Chondrocyte (in vitro differentiated cells): ENCODE measurements around the gene BCL2L2. TPM values are rescaled to one million over a fixed set of nuclear protein-coding genes. Genes with fewer than 3 reads are reported as not detected.

ENCODE experiments used
- DNase-seq: peaks from one replicate; pipeline ENCODE4 v3.0.0; 2021; ENCODE audit warnings: mixed read lengths, low spot score
- H3K27ac Mint-ChIP-seq: one replicate; pipeline ENCODE4 v1.8.0; 2021; ENCODE audit warnings: mild to moderate bottlenecking, moderate library complexity, mixed read lengths; ENCODE audit not compliant: unreplicated experiment
- H3K27me3 Mint-ChIP-seq: 2 replicates; pipeline ENCODE4 v1.8.0; 2021; ENCODE audit warnings: low read depth, mixed read lengths
- H3K36me3 Mint-ChIP-seq: 2 replicates; pipeline ENCODE4 v1.8.0; 2021; ENCODE audit warnings: low read depth, mixed read lengths
- H3K4me1 Mint-ChIP-seq: 2 replicates; pipeline ENCODE4 v1.8.0; 2021; ENCODE audit warnings: low read depth, mild to moderate bottlenecking, mixed read lengths
- H3K4me3 Mint-ChIP-seq: one replicate; pipeline ENCODE4 v1.8.0; 2021; ENCODE audit warnings: mild to moderate bottlenecking, moderate library complexity, mixed read lengths; ENCODE audit not compliant: unreplicated experiment
- H3K9me3 Mint-ChIP-seq: 2 replicates; pipeline ENCODE4 v1.8.0; 2021; ENCODE audit warnings: low read depth, mixed read lengths
- CTCF ChIP-seq: fragments of 200-600 bp; sonication (generic); IDR thresholded peaks from 2 replicates; pipeline ENCODE4 v1.5.0; 2021; ENCODE audit warnings: antibody characterized with exemption, mild to moderate bottlenecking, moderate library complexity
- total RNA-seq: library from RNA; stranded (reverse); gene quantifications from 3 replicates; pipeline ENCODE4 v1.2.1, GENCODE V29; 2021

Gene BCL2L2
- total RNA-seq, 1 donor from 2014 or later = 21.8 TPM

- Mint-ChIP-seq H3K27ac (no peak overlapping the region), H3K4me1 (peaks cover 26% of the 10 kb centered on the region), H3K9me3 (no peaks in the 10 kb centered on the region), H3K27me3 (peaks cover 10% of the 10 kb centered on the region), H3K4me3 (no peak overlapping the region), H3K36me3 (peaks cover 1% of the 10 kb centered on the region)
- no peak for DNase-seq
- no peak for TF ChIP-seq CTCF
Observed at GRCh38 chr14:23297096-23297495, 9.5 kb upstream of the BCL2L2 start.

GRCh38 chr14:23297611-23298277 is 8.9 kb upstream of the BCL2L2 start:
- Mint-ChIP-seq H3K4me1 (peaks cover 29% of the 10 kb centered on the region), H3K27me3 (peaks cover 10% of the 10 kb centered on the region), H3K36me3 (peaks cover 1% of the 10 kb centered on the region), H3K27ac (no peak overlapping the region), H3K4me3 (no peak overlapping the region), H3K9me3 (no peaks in the 10 kb centered on the region)
- no peak for DNase-seq
- no peak for TF ChIP-seq CTCF

- Mint-ChIP-seq H3K27ac (peak overlapping the region; percentile 63), H3K9me3 (no peaks in the 10 kb centered on the region), H3K36me3 (peaks cover 1% of the 10 kb centered on the region), H3K4me3 (peak overlapping the region; percentile 19), H3K4me1 (peaks cover 30% of the 10 kb centered on the region), H3K27me3 (peaks cover 2% of the 10 kb centered on the region)
- peak; percentile 70 for TF ChIP-seq CTCF
- no peak for DNase-seq
Observed at GRCh38 chr14:23299211-23299957, 7.2 kb upstream of the BCL2L2 start.

- TF ChIP-seq CTCF = peak; percentile 14
- DNase-seq = no peak
- H3K36me3 Mint-ChIP-seq = peaks cover 1% of the 10 kb centered on the region
- H3K4me1 Mint-ChIP-seq = peaks cover 26% of the 10 kb centered on the region
- H3K27me3 Mint-ChIP-seq = no peaks in the 10 kb centered on the region
- peak overlapping the region; percentile 99 for H3K27ac Mint-ChIP-seq
- H3K9me3 Mint-ChIP-seq = no peaks in the 10 kb centered on the region
- H3K4me3 Mint-ChIP-seq = peak overlapping the region; percentile 89
Observed at GRCh38 chr14:23299986-23300686, 6.5 kb upstream of the BCL2L2 start.

GRCh38 chr14:23300687-23301223 is 5.9 kb upstream of the BCL2L2 start:
- Mint-ChIP-seq H3K4me3 (peak overlapping the region; percentile 89), H3K9me3 (no peaks in the 10 kb centered on the region), H3K27ac (peak overlapping the region; percentile 99), H3K27me3 (no peaks in the 10 kb centered on the region), H3K36me3 (peaks cover 1% of the 10 kb centered on the region), H3K4me1 (peaks cover 23% of the 10 kb centered on the region)
- no peak for DNase-seq
- TF ChIP-seq CTCF = no peak
